GM19395 (cell line): ENCODE measurements around the gene GAST.
"Not testable (repeated sequence)": the region's sequence is repeated elsewhere in the genome, so short reads cannot be mapped to it uniquely, and the experiment has no call there.

Experiments used
- ATAC-seq: cut with Tn5 transposase; IDR thresholded peaks from one replicate; pipeline ENCODE4 v1.9.1; 2021; ENCODE audit warnings: mild to moderate bottlenecking, moderate library complexity; ENCODE audit not compliant: unreplicated experiment

Gene GAST

GRCh38 chr17:41683441-41684007 lies 28.6 kb upstream of the GAST start:
- ATAC-seq, result no peak

DNA sequence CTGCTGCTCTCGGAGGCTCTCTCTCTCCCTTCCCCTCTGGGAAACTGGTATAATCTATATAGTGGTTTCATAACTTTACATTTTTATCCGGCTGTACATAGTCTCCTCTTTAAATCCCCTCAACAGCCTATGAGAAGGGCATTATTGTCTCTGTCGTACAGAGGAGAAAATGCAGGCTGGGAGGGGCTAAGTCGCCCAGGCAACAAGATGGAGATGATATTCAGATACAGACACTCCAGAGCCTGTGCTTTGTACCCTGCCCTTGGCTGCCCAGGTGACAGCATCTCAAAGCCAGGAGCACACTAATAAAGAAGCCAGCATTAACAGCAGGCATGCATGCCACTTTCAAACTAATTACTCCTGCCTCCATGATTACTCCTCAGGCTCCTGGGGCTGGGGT lies 28.1 kb upstream of the GAST start:
- no peak for ATAC-seq

DNA sequence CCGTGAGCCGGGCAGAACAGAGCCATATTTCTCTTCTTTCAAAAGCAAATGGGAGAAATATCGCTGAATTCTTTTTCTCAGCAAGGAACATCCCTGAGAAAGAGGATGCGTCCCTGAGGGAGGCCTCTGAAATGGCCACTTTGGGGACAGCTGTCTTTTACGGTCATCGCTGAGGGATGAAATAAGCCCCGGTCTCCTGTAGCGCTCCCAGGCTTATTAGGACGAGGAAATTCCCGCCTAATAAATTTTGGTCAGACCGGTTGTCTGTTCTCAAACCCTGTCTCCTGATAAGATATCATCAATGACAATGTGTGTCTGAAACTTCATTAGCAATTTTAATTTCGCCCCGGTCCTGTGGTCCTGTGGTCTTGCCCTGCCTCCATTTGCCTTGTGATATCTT lies 26.4 kb upstream of the GAST start:
- not testable (repeated sequence) for ATAC-seq

DNA sequence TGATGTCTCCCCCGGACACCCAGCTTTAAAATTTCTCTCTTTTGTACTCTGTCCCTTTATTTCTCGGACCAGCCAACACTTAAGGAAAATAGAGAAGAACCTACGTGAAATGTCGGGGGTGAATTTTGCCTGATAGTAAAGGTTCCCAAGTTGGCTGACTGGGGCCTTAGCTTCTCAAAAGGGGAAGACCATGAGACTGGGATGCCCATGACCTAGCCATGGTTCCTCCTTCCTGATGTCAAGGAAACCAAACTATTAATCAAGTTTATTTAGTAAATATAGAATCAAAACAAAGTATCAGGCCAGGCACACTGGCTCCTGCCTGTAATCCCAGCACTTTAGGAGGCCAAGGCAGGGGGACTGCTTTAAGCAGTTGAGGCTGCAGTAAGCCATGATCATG lies 25.9 kb upstream of the GAST start:
- ATAC-seq, result no peak

DNA sequence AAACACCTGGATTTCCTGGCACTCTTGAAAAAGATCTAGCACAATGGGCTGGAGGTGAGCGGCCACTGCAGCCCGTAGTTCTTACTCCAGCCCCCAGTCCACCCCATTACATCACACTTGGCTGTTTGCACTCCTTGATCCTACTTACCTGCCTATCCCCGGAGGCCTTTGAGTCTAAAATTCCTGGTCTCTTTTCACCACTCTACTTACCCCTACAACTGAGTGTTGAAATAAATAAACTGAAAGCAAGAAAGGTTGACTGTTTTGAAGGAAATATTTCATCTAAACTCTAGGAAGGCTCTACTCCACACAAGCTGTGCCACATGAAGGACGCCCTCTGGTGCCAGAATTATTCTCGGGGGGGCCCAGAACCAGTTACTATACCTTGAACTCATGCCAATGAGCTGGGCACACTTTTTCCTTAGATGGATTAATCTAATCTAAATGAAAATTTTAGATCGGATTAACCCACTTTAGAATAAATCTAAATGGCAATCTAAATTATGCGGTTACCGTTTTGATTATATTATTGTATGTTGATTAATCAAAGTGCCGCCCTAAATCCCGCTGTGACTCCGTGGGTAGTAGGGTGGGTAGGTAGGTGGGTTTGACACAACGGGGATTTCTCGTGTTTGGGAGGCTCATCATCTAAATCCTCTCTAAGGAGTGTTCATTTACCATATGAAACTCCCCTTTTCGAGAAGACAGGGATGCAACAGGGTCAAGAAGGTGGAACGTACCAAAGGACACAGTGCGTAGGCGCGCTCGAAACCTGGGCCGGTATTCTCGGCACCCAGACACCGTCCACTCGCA lies 24.1 kb upstream of the GAST start:
- no peak for ATAC-seq

GRCh38 chr17:41688641-41689496 lies 23.3 kb upstream of the GAST start, which contains the start of gene EIF1:
EIF1 (plus strand) TSS chr17:41688885; CDS start chr17:41689039, 154 bp downstream.
- ATAC-seq, result peak; percentile 70

GRCh38 chr17:41689497-41690299 lies 22.4 kb upstream of the GAST start:
- ATAC-seq, result no peak

- ATAC-seq, result no peak
Measured at GRCh38 chr17:41690497-41690896, 21.6 kb upstream of the GAST start.

DNA sequence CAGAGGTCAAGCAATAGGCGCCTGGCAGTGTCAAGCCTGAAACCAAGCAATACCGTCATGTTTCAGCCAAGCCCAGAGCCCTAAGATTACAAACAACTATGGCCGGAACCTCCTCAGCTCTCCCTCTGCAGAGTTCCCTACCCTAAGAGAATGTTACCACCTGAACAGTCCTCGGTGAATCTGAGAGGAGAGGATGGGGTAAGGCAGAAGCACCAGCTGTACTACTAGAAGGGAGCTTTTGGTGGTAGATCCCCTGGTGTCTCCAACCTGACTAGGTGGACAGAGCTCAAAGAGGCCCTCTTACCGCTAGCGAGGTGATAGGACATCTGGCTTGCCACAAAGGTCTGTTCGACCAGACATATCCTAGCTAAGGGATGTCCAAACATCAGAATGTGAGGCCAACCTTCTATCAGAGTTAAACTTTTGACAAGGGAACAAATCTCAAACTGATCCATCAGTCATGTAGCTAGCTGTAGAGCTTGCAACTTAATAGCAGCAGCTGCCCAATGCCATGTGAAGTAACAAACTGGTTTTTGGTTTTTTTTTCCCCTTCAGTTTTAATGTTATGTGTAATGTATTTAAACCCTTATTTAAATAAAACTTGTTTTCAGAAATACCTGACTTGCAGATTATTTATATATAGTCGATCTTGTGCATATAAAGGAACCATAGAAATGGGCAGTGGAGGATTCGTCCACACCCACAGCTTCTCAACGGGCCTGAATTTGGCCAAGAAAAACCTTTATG lies 20.9 kb upstream of the GAST start:
- no peak for ATAC-seq

DNA sequence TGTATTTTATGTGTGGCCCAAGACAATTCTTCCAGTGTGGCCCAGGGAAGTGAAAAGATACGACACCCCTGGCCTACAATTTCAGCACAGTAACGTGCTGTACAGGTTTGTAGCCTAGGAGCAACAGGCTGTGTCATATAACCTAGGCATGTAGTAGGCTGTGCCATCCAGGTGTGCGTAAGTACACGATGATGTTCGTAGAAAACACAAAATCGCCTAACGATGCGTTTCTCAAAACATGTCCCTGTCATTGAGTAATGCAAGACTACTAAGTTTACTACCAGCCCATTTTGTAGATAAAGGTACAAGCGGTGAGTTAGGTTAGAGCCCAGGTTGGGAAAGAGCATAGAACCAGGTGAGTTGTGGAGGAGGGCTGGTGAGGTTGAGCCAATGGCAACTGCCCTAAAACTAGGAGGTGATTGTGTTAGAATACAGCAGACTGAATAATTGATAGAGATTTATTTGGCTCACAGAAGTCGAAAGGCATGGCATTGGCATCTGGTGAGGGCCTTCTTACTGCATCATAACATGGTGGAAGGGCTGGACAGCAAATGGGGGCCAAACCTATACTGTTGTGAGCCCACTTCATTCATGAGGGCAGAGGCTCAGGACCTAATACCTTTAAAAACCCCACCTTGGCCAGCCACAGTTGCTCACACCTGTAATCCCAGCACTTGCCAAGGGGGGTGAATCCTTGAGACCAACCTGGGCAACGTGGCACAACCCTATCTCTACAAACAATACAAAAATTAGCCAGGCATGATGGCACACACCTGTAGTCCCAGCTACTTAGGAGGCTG lies 19.2 kb upstream of the GAST start:
- ATAC-seq, result no peak

GRCh38 chr17:41695134-41695661 lies 16.9 kb upstream of the GAST start:
- ATAC-seq, result no peak

DNA sequence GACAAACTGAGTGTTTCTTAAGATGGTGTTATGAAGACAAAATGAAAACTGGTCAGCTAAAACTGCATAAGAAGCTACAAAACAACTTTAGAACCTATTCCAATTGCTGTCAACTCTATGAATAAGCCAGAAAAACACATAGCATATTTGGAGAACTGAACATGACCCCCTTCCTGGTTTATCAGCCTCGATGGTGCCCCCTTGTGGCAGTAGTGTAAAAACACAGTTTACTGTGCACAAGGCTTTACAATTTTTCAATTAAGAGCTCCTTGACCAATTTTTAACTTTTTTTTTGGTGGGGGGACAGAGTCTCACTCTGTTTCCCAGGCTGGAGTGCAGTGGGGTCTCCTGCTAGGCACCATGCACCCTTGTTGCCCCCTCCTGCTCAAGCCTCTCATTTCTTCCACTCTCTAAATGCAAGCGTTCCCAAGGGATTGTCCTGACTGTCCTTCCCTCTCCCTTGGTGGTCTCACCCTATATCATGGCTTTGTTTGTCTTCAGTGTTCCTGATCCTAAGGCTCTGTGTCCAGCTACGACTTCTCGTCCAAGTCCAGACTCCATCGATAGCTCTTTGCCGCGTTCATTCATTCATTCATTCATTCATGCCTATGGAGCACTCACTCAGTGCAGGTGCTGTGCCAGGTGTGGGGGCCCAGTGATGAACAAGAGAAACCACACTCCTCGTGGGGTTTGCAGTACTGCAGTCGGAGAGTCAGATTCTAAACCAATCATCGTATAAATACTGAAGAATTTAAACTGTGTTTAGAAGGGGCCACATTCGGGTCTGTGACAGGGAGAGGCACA lies 16.0 kb upstream of the GAST start:
- ATAC-seq, result no peak

- ATAC-seq, result no peak
Measured at GRCh38 chr17:41697122-41697962, 14.8 kb upstream of the GAST start.

DNA sequence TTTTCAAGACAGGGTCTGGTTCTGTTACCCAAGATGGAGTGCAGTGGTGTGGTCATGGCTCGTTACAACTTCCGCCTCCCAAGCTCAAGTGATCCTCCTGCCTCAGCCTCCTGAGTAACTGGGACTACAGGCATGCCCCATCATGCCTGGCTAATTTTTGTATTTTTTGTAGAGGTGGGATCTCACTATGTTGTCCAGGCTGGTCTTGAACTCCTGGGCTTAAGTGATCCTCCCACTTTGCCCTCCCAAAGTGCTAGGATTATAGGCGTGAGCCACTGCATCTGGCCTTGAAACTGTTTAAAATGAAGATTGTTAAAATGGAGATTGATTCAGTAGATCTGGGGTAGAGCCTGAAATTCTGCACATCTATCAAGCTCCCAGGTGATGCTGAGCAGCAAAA lies 11.3 kb upstream of the GAST start:
- not testable (repeated sequence) for ATAC-seq

DNA sequence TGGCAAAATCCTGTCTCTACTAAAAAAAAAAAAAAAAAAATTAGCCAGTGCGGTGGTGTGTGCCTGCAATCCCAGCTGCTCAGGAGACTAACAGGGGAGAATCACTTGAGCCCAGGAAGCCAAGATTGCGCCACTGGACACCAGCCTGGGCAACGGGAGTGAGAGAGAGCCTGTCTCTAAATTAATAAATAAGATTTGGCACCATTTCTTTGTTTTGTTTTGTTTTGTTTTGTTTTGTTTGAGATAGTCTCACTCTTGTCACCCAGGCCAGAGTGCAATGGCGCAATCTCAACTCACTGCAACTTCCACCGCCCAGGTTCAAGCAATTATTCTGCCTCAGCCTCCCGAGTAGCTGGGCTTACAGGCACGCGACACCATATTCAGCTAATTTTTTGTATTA lies 9.4 kb upstream of the GAST start:
- no peak for ATAC-seq

DNA sequence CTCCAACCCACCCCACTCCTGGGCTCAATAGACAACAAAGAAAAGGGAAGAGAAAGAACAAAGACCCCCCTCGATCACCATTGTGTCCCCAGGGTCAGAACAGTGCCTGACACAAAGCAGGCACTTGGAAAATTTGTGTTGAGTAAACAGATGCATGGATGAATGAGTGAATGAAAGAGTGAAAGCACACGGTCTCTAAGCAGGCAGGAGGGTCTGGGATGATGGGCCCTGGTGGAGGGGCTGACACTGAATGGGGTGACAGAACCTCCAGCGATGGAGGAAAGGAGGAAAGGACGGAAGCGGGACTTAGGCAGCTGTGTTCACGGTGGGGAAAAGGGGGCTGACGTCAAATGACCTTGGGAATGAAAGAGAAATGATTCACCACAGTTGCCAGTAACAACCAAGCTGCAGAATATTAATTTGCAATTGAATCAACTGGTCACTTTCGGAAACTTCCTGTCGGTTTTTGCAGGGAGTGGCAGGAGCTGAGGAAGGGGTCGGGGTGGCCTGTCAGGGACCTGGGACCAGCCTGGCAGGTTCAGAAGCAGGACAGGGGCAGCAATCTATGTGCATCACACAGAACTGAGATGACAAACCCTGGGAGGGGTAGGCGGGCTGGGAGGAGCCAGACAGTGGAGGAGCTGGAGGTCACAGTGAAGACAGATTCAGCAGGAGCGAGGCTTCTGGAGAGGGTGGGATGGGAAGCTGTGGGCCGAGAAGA lies 6.7 kb upstream of the GAST start:
- ATAC-seq, result no peak
